Measurements from ENCODE around the gene HMGCS1. TPM values are rescaled to one million over a fixed set of nuclear protein-coding genes. Genes with fewer than 3 reads are reported as not detected.

The HMGCS1 gene
- total RNA-seq, 2 donors from 2014 or later: 71.1 to 97.5 TPM

- no peak for ATAC-seq
- H3K9me3 ChIP-seq (ENCODE audit: control insufficient read depth, low read length, poor library complexity, severe bottlenecking): no peaks in the 10 kb centered on the region
- peaks cover 6% of the 10 kb centered on the region for H3K36me3 Mint-ChIP-seq (ENCODE audit: low read depth)
- no peak overlapping the region for H3K27ac Mint-ChIP-seq
- no peak overlapping the region for H3K4me3 Mint-ChIP-seq
- peaks cover 2% of the 10 kb centered on the region for H3K4me1 Mint-ChIP-seq
- H3K27me3 Mint-ChIP-seq: peaks cover 52% of the 10 kb centered on the region
- DNase-seq: no peak
Observed at GRCh38 chr5:43245724-43246385, 67.4 kb downstream of the HMGCS1 start.

DNA sequence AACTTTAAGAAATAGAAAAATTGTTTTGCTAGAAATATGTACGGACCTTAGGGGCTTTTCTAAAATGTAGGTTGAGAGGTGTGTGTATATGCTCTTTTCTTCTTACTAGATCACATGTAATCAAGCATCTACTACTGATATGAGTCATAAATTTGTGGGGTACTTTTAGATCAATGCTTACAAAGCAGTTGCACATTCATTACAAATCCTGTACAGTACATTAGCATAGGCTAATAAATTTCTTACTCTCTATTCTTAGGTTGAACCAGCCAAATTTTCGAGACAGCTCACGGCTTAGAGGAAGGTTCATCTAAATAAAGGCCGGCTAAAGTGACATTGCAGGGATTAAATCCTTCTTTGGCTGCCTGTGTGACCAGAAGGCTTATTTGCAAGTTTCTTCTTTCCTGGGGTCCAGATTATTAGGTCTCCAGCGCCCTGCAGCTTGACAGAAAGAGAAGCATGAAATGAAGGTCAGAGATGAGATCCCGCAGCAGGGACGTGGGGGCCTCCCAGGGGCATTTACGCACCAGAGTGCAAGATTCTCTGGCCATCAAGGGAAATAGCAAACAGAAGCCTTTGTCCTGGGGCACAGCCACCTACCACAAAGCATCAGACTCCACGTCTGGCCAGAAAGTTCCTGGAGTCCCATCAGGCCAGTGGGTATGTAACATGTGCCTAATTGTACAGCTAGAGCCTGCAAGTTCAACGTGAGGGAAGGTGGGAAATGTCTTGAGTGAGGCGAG is 68.2 kb downstream of the HMGCS1 start:
- peaks cover 8% of the 10 kb centered on the region for H3K36me3 Mint-ChIP-seq (ENCODE audit: low read depth)
- no peaks in the 10 kb centered on the region for H3K9me3 ChIP-seq (ENCODE audit: control insufficient read depth, low read length, poor library complexity, severe bottlenecking)
- DNase-seq (no peak), ATAC-seq (no peak)
- no peak overlapping the region for H3K4me3 Mint-ChIP-seq
- H3K27ac Mint-ChIP-seq: no peak overlapping the region
- peaks cover 52% of the 10 kb centered on the region for H3K27me3 Mint-ChIP-seq
- peaks cover 2% of the 10 kb centered on the region for H3K4me1 Mint-ChIP-seq

- DNase-seq (no peak), ATAC-seq (no peak)
- H3K9me3 ChIP-seq (ENCODE audit: control insufficient read depth, low read length, poor library complexity, severe bottlenecking): no peaks in the 10 kb centered on the region
- Mint-ChIP-seq H3K4me1 (peaks cover 2% of the 10 kb centered on the region), H3K27me3 (peaks cover 52% of the 10 kb centered on the region), H3K36me3 (ENCODE audit: low read depth) (peaks cover 6% of the 10 kb centered on the region), H3K4me3 (no peak overlapping the region), H3K27ac (no peak overlapping the region)
Observed at GRCh38 chr5:43243270-43243669, 69.9 kb downstream of the HMGCS1 start.

DNA sequence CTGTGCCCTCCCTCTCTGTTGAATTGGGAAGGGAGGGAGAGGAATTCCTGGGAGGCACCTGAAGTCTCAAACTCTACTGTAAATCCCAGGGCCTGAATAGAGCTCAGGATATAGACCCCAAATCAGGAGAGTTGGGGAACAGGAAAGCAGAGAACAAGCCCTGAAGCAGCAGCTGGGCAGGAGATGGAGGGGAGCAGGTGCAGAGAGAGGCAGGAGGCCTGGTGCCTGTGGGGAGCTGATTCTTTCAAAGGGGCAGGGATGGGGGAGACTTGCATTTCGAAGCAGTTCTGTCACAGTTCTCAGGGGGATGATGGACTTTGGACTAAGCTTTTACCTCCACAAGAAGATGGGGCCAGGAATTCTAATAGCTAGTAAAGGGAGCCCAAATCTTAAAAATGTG is 71.0 kb downstream of the HMGCS1 start:
- H3K27ac Mint-ChIP-seq: no peak overlapping the region
- peaks cover 5% of the 10 kb centered on the region for H3K36me3 Mint-ChIP-seq (ENCODE audit: low read depth)
- peaks cover 51% of the 10 kb centered on the region for H3K27me3 Mint-ChIP-seq
- peaks cover 2% of the 10 kb centered on the region for H3K4me1 Mint-ChIP-seq
- DNase-seq (no peak), ATAC-seq (no peak)
- H3K4me3 Mint-ChIP-seq: no peak overlapping the region
- no peaks in the 10 kb centered on the region for H3K9me3 ChIP-seq (ENCODE audit: control insufficient read depth, low read length, poor library complexity, severe bottlenecking)

Other genes with a start within 250 kb of the HMGCS1 start
- gene ZNF131, start 192.5 kb downstream of the HMGCS1 start, total RNA-seq: 10 to 100 TPM; 68.0 to 69.9 TPM
- gene NIM1K, start 121.2 kb downstream of the HMGCS1 start, total RNA-seq: 1 to 10 TPM in 1 of 2 donors, under 1 TPM in 1; 0.76 to 1.1 TPM
- 10 to 100 TPM; 10.6 to 14.9 TPM for gene CCL28, start 99.0 kb upstream of the HMGCS1 start, total RNA-seq
- 10 to 100 TPM in 1 of 2 donors, 1 to 10 TPM in 1; 9.1 to 10.6 TPM for gene TMEM267, start 170.5 kb upstream of the HMGCS1 start, total RNA-seq
- gene C5orf34, start 201.7 kb upstream of the HMGCS1 start, total RNA-seq: 1 to 10 TPM in 1 of 2 donors, under 1 TPM in 1; 0.99 to 1.6 TPM
- 10 to 100 TPM; 23.7 to 29.4 TPM for gene PAIP1, start 243.7 kb upstream of the HMGCS1 start, total RNA-seq

Measured in T-helper 17 cell (primary cell).